ENCODE results near the gene KRT23.

KRT23 gene

DNA sequence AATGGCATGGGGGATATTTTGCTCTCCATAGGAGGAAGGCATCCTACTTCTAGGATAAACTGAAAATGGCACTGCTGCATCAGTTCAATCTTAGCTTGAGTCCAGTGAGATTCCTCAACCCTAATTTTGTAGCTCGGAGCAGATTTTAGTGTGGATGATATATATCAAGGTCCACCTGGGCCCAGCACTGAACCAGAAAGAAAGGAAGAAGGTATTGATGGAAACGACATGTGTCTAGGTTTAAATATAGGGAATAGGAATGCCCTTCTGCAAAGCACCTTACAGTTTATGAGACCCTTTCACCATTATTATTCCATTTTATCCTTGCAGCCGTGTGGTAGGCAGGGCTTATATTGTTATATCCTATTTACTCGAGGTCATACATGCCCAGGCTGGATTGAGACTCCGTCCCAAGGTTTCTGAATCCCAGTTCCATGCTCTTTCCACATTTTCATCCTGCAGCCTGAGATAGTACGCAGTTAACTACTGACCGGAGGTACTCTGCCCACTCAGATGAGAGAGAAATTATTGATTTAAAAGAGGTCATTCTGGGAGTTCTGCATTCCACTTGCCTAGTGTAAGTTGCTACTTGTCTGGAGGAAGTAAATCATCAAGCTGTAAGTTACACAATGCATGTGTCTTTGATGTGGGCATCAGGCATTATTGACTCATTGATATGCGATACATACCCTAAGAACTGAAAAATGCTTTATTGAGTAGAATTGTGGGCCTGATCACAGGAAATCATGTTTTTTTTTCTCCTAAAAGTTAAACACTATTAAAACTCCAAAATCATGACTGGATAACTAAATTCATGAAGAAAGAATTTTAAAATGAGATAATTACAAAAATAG is 19.2 kb upstream of the KRT23 start:
- Histone ChIP-seq H3K36me3 (no peaks in the 10 kb centered on the region), H3K9me3 (ENCODE audit: severe bottlenecking) (no peaks in the 10 kb centered on the region), H3K27me3 (ENCODE audit: insufficient read depth, low read depth, severe bottlenecking) (no peaks in the 10 kb centered on the region), H3K27ac (no peak overlapping the region), H3K4me3 (ENCODE audit: low read depth, low read length) (no peak overlapping the region)
- DNase-seq, result no peak
- TF ChIP-seq, protein P1, sequence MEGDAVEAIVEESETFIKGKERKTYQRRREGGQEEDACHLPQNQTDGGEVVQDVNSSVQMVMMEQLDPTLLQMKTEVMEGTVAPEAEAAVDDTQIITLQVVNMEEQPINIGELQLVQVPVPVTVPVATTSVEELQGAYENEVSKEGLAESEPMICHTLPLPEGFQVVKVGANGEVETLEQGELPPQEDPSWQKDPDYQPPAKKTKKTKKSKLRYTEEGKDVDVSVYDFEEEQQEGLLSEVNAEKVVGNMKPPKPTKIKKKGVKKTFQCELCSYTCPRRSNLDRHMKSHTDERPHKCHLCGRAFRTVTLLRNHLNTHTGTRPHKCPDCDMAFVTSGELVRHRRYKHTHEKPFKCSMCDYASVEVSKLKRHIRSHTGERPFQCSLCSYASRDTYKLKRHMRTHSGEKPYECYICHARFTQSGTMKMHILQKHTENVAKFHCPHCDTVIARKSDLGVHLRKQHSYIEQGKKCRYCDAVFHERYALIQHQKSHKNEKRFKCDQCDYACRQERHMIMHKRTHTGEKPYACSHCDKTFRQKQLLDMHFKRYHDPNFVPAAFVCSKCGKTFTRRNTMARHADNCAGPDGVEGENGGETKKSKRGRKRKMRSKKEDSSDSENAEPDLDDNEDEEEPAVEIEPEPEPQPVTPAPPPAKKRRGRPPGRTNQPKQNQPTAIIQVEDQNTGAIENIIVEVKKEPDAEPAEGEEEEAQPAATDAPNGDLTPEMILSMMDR (IDR thresholded peaks at IDR 0.05; ENCODE audit: low read depth, low read length), result no peak

DNA sequence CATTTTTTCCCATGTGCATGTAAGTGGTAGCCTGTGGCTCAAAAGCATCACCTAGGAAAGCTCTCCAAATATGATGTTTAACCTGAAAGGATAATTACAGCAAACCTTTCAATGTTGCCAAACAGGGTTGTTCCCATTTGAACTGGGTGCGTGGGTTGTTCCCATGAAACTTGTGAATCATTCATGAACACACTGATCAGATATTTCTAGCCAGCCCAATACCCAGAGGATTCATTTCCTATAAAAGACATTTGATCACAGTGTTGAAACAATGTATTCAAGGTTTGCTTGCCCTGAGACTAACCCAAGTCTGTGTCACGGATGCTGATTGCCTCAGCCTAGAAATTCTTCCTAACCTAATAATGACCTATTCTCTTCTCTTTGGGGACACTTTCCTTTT is 16.4 kb upstream of the KRT23 start:
- DNase-seq, result no peak

DNA sequence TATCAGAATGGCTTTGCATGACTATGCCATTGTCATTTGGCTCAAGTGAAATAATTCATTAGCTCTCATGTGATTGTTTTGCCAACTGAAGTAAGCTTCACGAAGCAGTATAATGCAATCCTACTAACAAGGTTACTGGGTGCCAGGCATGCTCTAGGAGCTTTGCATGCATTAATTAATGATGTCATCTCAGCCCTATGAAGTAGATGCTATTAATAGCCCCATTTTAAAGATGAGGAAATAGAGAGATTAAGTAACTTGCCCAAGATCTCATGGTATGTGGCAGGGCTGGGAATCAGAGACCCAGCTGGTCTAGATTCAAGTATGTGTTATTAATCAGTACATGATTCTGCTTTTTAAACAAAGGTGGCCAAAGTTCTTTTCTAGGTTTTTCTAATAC is 15.2 kb upstream of the KRT23 start:
- no peak for DNase-seq
- Histone ChIP-seq H3K9me3 (ENCODE audit: severe bottlenecking) (no peaks in the 10 kb centered on the region), H3K27ac (no peak overlapping the region), H3K27me3 (ENCODE audit: insufficient read depth, low read depth, severe bottlenecking) (no peaks in the 10 kb centered on the region), H3K36me3 (no peaks in the 10 kb centered on the region), H3K4me3 (ENCODE audit: low read depth, low read length) (no peak overlapping the region)
- TF ChIP-seq, protein P1 (IDR thresholded peaks at IDR 0.05; ENCODE audit: low read depth, low read length), result no peak

More for the DNA sequence above, 16.4 kb upstream of the KRT23 start:
- no peaks in the 10 kb centered on the region for H3K36me3 ChIP-seq
- no peak overlapping the region for H3K27ac ChIP-seq
- H3K4me3 ChIP-seq (ENCODE audit: low read depth, low read length), result no peak overlapping the region
- TF ChIP-seq, protein P1 (IDR thresholded peaks at IDR 0.05; ENCODE audit: low read depth, low read length), result no peak
- no peaks in the 10 kb centered on the region for H3K9me3 ChIP-seq (ENCODE audit: severe bottlenecking)
- H3K27me3 ChIP-seq (ENCODE audit: insufficient read depth, low read depth, severe bottlenecking), result no peaks in the 10 kb centered on the region

DNA sequence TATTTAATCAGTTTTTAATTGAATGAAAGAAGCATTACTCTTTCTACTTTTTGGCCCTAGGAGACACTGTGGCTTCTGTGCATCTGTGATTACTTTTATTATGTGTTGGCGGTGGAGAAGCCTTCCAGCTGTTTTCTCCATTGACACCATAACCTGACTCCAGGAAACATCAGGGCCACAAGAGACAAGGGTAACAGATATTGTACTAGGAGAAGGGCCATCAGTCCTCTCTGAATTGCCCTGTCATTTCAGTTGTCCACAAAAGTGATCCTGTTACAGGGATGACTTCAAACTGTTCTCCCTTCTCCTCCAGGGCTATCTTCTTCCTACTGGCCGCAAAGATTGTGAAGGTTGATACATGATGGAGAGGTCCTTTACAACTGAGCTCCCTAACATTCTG is 14.7 kb upstream of the KRT23 start:
- TF ChIP-seq, protein P1 (IDR thresholded peaks at IDR 0.05; ENCODE audit: low read depth, low read length), result no peak
- Histone ChIP-seq H3K36me3 (no peaks in the 10 kb centered on the region), H3K9me3 (ENCODE audit: severe bottlenecking) (no peaks in the 10 kb centered on the region), H3K27me3 (ENCODE audit: insufficient read depth, low read depth, severe bottlenecking) (no peaks in the 10 kb centered on the region), H3K27ac (no peak overlapping the region), H3K4me3 (ENCODE audit: low read depth, low read length) (no peak overlapping the region)
- no peak for DNase-seq

DNA sequence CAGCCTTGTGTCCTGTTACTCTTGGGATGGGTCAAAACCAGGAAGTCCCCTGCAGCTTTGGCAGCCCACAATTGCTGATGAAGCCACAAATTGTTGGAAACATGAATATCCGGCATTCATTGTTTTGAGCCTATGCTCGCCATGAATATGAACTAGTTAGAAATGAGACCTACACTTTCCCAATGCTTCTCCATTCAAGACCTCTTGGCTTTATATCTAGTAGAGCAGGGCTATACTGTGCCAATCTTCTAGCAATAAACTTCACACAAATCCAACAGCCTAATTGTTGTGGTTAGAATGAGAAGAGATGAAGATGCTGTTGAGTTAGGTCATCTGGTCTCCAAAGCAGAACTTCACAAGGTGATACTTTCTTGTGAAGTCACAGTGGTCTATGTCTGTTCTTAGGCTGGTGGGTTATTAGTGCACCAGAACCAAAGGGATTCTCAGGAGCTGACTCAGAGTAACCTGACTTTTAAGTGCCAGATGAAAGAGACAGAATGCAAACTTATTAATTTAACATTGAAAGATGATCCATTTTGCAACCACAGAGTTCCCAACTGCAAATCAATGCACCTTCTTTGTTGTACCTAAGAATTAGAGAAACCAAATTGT is 13.7 kb upstream of the KRT23 start:
- Histone ChIP-seq H3K27me3 (ENCODE audit: insufficient read depth, low read depth, severe bottlenecking) (no peaks in the 10 kb centered on the region), H3K36me3 (no peaks in the 10 kb centered on the region), H3K9me3 (ENCODE audit: severe bottlenecking) (no peaks in the 10 kb centered on the region), H3K27ac (no peak overlapping the region), H3K4me3 (ENCODE audit: low read depth, low read length) (no peak overlapping the region)
- TF ChIP-seq, protein P1 (IDR thresholded peaks at IDR 0.05; ENCODE audit: low read depth, low read length), result no peak
- DNase-seq, result no peak

Data from WERI-Rb-1 (cell line).